ENCODE data around the gene CCSAP. TPM values are rescaled to one million over a fixed set of nuclear protein-coding genes. Genes with fewer than 3 reads are reported as not detected.
"Not testable (repeated sequence)": the region's sequence is repeated elsewhere in the genome, so short reads cannot be mapped to it uniquely, and the experiment has no call there.

CCSAP gene
- total RNA-seq, 1 experiment from 2014 or later: 11.5 TPM

DNA sequence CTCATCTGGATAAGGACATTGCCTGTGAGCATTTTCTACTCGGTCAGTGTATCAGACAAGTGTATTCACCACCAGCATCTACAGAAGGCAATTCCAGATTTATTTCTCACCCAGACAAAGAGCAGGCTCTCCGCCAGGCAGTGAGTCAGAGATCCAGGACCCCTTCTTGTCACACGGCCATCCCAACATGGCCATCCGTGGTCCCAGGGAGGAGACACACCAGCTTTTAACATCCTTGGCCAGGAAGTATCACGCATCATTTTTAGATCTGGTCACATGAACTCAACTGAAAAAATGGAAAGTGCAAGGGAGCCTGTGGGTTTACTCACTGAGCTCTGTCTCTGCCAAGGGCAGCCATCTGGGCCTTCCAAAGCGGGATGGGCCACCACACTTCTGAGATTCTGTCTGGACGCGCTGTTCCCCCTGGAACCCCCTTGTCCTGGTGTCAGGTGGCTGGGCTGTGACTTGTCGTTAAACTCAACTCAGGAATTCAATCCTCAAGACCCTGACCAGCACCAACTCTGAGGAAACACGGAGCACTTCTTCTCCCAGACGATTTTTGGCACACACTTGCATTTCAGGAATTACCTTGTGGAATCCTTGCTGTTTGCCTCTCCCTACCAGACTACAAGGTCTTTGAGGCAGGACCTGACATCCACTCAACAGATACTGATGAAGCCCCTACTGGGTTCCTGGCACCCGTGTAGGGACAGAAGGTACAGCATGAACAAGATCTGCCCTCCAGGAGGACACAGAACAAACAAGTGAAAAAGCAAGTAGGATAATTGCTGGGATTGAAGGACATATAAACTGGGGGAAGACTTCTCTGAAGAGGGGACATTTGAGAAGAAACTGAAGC is 21.6 kb upstream of the CCSAP start:
- DNase-seq (ENCODE audit: low read depth): peak; percentile 21

DNA sequence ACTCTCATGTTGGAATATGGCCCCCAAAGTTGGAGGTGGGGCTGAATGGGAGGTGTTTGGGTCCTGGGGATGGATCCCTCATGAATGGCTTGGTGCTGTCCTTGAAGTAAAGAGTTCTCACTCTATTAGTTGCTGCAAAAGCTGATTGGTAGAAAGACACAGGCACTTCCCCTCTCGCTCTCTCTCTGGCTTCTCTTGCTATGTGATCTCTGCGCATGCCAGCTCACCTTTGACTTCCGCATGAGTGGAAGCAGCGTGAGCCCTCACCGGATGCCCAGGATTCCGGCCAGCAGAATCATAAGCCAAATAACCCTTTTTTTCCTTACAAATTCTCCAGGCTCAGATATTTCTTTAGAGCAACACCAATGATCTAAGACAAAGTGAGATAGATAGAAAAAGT is 20.9 kb upstream of the CCSAP start:
- DNase-seq (ENCODE audit: low read depth): no peak

DNA sequence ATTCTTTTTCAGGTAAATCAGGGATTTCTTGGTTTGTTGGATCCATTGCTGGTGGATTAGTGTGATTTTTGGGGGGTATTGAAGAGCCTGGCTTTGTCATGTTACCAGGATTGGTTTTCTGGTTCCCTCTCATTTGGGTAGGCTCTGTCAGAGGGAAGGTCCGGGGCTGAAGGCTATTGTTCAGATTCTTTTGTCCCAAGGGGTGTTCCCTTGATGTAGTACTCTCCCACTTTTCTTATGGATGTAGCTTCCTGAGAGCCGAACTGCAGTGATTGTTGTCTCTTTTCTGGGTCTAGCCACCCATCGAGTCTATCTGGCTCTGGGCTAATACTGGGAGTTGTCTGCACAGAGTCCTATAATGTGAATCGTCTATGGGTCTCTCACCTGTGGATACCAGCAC is 17.6 kb upstream of the CCSAP start:
- DNase-seq (ENCODE audit: low read depth): no peak

DNA sequence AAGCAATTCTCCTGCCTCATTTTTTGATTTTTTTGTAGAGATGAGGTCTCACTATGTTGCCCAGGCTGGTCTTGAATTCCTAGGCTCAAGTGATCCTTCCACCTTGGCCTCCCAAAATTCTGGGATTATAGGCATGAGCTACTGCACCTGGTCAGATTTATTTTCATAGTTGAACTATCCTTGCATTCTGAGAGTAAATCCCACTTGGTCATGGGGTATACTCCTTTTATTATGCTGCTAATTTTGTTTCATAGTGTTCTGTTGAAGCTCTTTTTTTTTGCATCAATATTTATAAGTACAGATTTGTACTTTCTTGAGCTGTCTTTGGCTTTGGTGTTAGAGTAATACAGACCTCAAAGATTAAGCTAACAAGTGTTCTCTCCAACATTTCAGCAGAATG is 12.8 kb upstream of the CCSAP start:
- no peak for DNase-seq (ENCODE audit: low read depth)

DNA sequence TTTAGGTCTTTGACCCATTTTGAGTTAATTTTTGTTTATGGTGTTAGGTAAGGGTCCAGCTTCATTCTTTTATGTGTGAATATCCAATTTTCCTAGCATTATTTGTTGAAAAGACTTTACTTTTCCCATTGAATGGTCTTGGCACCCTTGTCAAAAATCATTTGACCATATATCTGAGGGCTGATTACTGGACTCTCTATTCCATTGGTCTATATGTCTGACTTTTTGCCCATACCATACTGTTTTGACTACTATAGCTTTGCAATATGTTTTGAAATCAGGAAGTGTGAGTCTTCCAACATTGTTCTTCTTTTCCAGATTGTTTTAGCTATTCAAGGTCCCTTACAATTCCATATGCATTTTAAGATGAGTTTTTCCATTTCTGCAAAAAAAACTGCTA is 11.4 kb upstream of the CCSAP start:
- no peak for DNase-seq (ENCODE audit: low read depth)

DNA sequence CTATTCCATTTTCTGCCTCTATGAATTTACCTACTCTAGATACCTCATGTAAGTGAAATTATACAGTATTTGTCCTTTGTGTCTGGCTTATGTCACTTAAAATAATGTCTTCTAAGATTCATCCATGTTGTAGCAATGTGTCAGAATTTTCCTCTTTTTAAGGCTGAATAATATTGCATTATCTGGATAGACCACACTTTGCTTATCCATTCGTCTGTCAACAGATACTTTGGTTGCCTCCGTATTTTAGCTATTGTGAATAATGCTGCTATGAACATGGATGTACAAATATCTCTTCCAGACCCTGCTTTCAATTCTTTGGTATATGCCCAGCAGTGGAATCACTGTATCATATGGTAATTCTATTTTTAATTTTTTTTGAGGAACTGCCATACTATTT is 10.1 kb upstream of the CCSAP start:
- DNase-seq (ENCODE audit: low read depth): no peak

DNA sequence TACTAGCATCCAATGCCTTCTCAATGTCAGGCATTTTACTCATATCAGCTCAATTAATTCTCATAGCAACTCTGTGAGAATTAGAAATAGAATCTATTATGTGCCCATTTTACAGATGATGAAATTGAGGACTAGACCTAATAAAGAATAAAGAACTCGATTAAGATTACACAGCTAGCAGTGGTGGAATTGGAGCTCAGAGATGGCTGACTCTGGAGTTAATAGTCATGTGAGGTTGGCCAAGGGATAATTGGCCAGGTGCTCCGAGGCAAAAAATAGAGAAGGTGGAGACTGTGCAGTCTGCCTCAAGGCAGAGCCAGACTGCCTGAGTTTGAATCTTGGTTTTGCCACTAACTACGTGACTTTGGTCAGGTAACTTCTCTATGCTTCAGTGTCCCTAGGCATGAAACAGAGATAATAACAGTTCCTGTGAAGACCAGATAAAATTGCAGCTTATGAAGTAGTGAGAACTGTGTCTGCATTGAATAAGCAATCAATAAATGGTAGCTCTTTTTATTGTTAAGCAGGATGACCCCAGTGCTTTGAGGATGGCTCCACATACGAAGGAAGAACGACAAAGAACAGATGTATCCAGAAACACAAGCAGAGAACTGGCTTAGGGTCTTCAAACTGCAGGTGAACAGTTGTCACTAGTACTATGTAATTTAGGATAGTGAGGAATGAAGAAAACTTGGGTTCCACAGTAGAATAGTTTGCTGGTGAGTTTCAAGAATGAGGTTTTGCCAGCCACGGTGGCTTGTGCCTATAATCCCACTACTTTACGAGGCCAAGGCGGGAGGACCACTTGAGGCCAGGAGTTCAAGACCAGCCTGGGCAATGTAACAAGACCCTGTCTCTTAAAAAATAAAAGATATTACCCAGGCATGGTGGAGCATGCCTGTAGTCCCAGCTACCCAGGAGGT is 6.9 kb upstream of the CCSAP start:
- DNase-seq (ENCODE audit: low read depth): no peak

DNA sequence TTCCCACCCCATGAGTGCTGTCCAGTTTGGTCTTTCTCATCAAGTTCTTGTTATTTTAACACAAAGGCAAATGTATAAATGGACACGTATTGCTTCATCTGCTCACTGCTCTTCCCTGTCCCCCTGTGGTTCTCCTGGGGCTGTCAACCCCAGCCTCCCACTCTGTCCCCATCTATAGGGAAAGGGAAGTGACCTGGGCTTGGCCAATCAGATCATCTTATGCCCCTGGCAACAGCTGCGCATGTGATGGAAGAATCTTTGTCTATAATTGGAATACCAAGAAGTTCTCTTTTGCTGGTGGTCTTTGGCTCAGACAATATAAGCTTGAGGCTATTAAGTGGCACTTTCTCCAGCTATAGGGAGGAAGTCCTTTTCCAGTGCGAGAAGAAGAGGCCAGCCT is 4.7 kb upstream of the CCSAP start:
- DNase-seq (ENCODE audit: low read depth): no peak

DNA sequence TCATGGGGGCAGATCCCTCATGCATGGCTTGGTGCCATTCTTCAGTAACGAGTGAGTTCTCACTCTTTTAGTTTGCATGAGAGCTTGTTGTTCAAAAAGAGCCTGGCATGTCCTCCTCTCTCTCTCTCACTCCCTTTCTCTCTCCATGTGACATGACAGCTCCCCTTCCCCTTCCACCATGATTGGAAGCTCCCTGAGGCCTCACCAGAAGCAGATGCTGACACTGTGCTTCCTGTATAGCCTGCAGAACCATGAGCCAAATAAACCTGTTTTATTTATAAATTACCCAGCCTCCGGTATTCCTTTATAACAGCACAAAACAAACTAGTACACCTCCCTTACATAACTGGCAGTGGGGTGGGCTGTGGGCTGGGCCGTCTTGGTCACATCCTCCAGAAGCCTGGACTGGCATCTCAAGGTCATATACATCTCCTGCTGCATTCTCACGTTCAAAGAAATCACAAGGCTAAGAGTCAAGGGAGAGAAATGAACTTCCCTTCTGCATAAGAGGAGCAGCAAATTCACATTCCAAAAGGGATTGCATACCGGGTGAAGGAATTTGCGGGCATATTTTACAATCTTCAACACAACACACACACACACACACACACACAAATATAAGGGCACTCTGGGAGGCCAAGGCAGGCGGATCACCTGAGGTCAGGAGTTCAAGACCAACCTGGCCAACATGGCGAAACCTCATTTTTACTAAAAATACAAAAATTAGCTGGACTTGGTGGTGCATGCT is 2.3 kb upstream of the CCSAP start:
- DNase-seq (ENCODE audit: low read depth): no peak

DNA sequence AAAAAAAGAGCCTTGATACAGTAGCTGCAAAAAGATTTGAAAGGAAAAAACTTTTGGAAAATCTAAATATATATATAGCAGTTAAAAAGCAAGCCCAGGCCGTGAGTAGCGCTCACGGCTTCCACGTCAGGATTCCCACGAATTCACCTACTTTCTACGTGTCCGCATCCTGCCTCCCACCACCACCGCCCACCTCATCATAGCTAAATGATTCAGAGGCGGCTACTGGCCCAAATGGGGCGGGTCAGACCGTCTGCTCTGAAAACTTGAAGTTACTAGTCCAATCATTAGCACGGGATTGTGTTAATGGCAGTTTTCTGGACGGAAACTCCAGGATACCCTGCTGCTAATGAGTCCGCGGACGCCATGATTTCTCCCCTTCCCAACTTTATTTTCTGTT is 1.3 kb upstream of the CCSAP start:
- peak; percentile 76 for DNase-seq (ENCODE audit: low read depth)

DNA sequence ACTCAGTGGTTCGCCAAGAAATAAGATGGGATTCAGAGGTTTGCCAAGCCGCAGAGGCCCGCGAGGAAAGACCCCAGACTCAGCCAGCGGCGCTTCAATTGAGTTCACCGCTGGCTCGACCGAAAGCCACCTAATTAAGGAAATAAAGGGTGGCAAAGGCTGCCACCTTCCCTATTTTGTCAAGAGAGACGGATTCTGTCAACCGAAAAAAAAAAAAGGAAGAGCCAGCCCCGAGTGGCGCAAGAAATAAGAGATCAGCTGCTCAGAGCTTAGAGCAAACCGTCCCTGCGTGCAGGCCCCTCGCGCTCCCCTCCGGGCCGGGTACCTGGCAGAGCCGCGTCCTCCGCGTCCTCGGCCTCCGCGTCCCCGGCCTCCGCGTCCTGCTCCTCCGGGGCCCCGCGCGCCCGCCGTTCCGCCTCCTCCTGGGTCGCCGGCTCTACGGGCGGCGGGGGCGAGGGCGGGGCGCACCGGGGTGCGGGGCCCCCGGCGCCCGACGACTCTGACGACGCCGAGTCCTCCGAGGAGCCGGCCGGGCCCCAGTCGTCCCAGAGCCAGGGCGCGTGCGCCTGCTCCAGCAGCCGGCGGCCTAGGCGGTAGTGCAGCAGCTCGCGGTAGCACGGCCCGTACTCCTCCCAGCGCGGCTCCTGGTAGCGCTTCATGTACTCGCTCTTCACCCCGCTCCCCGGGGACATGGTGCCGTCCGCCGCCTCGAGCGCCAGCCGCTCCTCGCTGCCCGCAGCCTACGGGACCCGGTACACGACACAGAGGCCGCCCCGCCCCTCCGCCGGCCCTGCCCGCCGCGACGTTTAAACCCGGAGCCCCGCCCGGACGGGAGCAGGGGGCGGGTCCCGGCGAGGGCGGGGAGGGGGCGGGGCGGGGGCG is 832 bp downstream of the CCSAP start:
- DNase-seq (ENCODE audit: low read depth): peak; percentile 89

DNA sequence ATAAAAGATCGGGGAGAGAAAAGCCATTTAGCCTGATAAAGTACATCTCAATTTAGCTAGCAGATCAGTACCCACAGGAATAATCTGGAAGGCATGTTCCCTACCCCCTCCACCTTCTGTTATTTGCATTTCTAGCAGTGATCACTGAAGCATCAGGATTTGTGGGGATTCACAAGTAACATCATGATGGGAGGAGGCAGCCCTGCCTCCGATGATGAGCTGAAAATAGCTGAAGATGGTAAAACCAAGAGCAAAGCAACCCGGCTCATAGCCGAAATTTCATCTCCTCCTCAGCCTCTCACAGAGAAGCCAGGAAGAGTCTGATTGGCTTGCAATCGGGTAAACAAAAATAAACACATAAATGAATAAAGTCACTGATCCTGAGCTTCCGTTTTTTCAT is 2.4 kb downstream of the CCSAP start:
- DNase-seq (ENCODE audit: low read depth): no peak

DNA sequence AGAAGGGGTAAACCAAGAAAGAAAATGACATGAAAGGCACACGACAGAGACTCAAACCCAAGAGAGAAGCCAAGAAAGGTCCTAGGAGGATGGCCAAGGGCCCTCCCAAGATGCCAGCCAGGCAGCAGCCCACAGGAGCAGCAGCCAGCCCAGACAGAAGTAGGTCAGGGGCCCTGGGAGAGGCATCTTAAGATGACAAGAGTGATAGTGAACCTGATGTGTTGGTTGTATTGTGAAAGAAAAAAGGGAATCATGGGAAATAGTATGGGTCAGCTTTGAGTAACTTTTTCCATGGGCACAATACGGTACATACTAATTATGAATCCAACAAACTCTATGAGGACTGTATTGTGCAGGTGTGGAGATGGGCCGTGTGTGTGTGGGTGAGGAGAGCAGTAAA is 3.3 kb downstream of the CCSAP start:
- no peak for DNase-seq (ENCODE audit: low read depth)

DNA sequence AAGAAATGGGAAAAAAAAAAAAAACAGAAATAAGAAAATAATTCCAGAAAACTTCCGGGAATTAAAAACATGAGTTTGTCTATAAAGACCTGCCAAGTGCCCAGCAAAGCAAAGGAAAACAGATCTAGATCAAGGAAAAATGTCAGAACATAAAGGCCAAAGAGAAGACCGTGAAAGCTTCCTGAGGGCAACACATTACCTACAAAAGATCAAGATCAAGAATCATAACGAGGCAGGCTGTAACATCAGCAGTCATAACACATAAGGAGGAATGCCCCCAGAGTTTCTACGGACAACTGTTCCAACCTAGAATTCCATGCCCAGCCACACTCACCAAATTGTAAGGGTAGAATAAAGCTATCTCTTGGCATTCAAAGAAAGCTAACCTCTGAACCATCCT is 3.8 kb downstream of the CCSAP start:
- no peak for DNase-seq (ENCODE audit: low read depth)

DNA sequence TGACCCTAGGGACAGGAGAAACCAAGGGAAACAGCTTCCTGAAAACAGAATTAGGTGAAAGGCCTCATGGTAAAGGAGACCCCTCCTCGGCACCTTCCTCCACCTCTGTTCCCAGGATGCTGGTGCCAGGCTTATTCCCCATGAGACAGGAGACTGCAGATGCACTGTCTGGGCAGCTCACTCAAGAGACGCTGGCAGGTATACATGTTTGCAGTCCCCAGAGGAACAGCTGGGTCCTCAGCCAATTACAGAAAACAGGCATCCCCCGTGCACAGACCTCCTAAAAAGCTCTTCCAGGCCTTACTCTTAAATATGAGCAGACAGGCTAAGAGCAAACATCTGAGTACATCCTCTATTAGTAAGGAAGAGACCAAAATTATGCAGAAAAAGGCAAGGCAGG is 6.5 kb downstream of the CCSAP start:
- no peak for DNase-seq (ENCODE audit: low read depth)

DNA sequence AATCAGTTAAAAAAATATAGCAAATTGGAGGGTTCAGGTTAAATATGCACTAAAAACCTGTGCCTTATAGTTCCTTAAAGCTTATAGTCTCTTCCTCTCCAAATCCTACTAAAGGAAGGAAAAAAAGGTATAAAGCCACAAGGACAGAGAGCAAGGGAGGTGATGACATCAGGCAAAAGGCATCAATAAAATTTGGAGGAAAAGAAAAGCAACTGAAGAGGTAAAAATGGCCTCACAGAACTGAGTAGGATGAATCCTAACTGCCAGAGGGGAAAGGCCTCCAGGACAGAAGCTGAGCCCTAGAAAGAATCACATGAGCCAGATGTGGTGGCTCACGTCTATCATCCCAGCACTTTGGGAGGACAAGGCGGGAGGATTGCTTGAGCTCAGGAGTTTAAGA is 8.1 kb downstream of the CCSAP start:
- no peak for DNase-seq (ENCODE audit: low read depth)

DNA sequence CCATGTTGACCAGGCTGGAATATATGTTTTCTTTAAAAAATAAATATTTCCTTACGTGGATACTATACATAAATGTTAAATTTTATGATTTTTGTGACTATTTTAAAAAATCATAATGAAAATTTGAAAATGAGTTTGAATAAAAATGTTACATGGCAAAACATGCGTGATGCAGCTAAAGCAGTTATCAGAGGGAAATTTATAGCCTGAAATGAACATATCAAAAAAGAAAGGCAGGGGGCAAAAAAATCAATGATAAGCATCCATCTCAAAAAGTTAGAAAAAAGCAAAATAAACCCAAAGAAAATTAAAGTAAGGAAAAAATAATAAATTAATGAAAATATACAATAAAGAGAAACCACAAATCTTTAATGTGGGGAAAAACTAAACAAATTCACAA is 8.6 kb downstream of the CCSAP start:
- DNase-seq (ENCODE audit: low read depth): no peak

DNA sequence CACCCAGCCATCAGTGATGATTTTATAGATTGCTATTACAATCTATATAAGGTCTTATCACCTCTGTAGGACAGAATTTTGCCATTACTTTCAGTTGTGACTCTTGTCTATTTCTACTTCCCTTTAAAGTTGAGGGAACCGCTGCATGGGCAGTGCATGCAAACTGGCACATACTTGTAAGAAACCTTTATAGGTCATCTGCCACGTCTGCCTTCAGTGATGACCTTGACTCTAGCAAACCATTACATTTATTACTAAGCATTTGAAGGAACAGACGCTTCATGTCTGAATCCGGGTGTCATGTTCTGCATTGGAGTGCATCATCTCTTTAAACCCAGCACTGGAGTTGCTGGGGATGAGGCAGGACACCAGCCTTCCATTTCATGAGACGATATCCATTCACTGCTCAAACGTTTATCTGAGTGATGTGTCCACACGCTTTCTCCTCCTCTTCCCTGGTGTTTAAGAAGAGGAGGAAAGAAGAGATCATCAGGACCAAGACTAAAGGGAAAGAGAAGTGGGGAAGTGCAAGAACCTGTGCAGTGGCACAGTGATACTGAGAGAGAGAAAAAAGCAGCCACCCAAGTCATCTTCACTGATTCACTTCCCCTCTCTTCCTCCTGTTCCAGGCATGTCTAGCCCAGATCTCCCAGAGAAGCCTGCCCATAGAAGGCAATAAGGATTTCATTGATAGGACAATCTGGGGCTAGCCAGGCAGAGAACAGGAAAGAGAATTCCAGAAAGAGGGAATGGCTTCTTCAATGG is 14.1 kb downstream of the CCSAP start:
- no peak for DNase-seq (ENCODE audit: low read depth)

DNA sequence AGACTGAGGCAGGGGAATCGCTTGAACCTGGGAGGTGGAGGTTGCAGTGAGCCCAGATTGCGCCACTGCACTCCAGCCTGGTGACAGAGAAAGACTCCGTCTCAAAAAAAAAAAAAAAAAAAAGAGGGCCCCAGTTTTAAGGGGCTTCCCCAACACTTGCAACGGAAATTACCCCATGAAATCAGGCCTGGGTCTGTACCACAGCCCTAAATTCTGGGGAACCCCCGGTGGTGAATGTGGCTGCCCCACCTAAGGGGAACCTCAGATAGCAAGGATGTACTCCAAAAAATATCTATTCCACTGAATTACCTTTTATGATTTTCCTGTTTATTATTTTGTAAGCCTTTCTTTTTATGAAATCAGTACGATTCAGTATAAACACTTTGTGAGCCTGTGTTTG is 15.1 kb downstream of the CCSAP start:
- DNase-seq (ENCODE audit: low read depth): not testable (repeated sequence)

DNA sequence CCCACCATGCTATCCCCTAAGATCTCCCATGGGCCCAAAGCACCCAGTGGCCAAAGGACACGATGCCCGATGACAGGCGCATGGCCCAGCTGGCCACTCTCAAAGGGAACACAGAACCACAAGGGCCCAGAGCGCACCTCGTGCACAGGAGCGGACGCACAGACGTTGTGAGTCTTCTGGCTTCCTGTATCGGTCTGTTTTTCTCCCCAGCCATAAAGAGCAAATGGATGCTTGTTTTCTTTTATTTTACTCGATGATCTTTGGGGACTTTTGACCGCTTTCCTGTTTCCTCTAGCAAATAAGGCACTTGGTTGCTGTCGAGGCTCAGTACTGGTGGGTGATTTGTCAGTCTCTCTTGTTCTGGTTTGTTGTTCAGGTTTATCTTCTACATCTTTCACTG is 16.2 kb downstream of the CCSAP start:
- DNase-seq (ENCODE audit: low read depth): no peak
